Tibial nerve (tissue), 4 donors: ENCODE results near the gene IGF1R. TPM values are rescaled to one million over a fixed set of nuclear protein-coding genes. Genes with fewer than 3 reads are reported as not detected.

ENCODE experiments used
- DNase-seq, 2 donors: peaks; one replicate each; pipeline ENCODE4 v3.0.0-alpha.2; 2019; ENCODE audit warnings: low spot score in 2 of 2
- H3K27ac ChIP-seq, 4 donors: fragments of 200-600 bp; sonication (generic) in 3 of 4; one replicate each; pipeline ENCODE4 v1.5.1; 2017 to 2019; ENCODE audit warnings: mild to moderate bottlenecking in 1 of 4
- H3K27me3 ChIP-seq, 2 donors: fragments of 200-600 bp; sonication (generic) in 1 of 2; one replicate each; pipeline versions ENCODE4 v1.5.1 to v1.6.0; 2017 to 2019
- H3K36me3 ChIP-seq, 3 donors: fragments of 200-600 bp; sonication (generic); one replicate each; pipeline ENCODE4 v1.5.1; 2018 to 2019
- H3K4me1 ChIP-seq, 4 donors: fragments of 200-600 bp; sonication (generic) in 3 of 4; one replicate each; pipeline ENCODE4 v1.5.1; 2017 to 2019
- H3K4me3 ChIP-seq, 4 donors: fragments of 200-600 bp; sonication (generic) in 3 of 4; one replicate each; pipeline ENCODE4 v1.5.1; 2017 to 2019; ENCODE audit warnings: mild to moderate bottlenecking in 1 of 4, moderate library complexity in 1 of 4
- H3K9me3 ChIP-seq, 4 donors: fragments of 200-600 bp; sonication (generic) in 3 of 4; one replicate each; pipeline ENCODE4 v1.5.1; 2017 to 2019
- EP300 ChIP-seq, 2 donors: sonication (generic); formaldehyde crosslinking; IDR thresholded peaks; one replicate each; pipeline ENCODE4 v1.6.1; 2017; ENCODE audit warnings: antibody characterized with exemption in 2 of 2, mild to moderate bottlenecking in 1 of 2
- POLR2A ChIP-seq, 2 donors: fragments of 450-650 bp; IDR thresholded peaks; one replicate each; pipeline ENCODE4 v1.6.1; 2017; ENCODE audit warnings: antibody characterized with exemption in 2 of 2, mild to moderate bottlenecking in 2 of 2, moderate library complexity in 2 of 2
- WGBS, 2 donors: methylation state at CpG; one replicate each; pipeline ENCODE4 v1.1.5; 2018; 5-methylcytosine and 5-hydroxymethylcytosine counted together
- total RNA-seq, 4 donors: library from RNA; depleted of rRNA; stranded (reverse); fragments of >200 nt; gene quantifications; one replicate each; pipeline ENCODE4 v1.1.0, GENCODE V29; 2016
- TF ChIP-seq, protein P1 (sequence below), 5 experiments: fragments of 200-600 bp in 3 of 5; fragments of 450-650 bp in 2 of 5; sonication (generic) in 3 of 5; IDR thresholded peaks; one replicate each; pipeline ENCODE4 v1.5.1; 2016 to 2019; ENCODE audit warnings: antibody characterized with exemption in 5 of 5, mild to moderate bottlenecking in 3 of 5, moderate library complexity in 2 of 5

IGF1R gene
- total RNA-seq, 4 donors from 2014 or later = 82.5 to 164 (median 111) TPM

DNA sequence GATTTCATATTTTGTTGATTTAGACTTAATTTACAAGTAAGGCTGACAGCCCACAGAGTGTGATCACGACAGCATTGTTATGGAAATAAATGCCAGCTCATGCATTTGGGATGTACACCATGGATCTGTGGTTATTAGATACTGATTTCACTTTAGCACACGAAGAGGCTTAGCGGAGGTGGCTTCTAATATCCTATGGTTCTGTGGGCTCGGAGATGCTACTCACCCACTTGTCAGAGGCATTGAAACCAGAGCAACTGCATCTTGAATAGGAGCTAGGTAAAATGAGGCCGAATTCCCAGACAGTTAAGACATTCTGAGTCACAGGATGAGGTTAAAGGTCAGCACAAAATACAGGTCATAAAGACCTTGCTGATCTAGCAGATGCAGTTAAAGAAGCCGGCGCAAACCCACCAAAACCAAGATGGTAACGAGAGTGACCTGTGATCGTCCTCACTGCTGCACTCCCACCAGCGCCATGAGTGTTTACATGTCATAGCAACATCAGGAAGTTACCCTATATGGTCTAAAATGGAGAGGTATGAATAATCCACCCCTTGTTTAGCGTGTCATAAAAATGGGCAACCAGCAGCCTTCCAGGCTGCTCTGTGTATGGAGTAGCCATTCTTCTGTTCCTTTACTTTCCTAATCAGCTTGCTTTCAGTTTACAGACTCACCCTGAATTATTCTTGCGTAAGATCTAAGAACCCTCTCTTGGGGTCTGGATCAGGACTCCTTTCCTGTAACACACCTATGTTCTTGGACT is 241.8 kb downstream of the IGF1R start:
- no peak for TF ChIP-seq POLR2A (IDR thresholded peaks at IDR 0.05)
- TF ChIP-seq, protein P1, sequence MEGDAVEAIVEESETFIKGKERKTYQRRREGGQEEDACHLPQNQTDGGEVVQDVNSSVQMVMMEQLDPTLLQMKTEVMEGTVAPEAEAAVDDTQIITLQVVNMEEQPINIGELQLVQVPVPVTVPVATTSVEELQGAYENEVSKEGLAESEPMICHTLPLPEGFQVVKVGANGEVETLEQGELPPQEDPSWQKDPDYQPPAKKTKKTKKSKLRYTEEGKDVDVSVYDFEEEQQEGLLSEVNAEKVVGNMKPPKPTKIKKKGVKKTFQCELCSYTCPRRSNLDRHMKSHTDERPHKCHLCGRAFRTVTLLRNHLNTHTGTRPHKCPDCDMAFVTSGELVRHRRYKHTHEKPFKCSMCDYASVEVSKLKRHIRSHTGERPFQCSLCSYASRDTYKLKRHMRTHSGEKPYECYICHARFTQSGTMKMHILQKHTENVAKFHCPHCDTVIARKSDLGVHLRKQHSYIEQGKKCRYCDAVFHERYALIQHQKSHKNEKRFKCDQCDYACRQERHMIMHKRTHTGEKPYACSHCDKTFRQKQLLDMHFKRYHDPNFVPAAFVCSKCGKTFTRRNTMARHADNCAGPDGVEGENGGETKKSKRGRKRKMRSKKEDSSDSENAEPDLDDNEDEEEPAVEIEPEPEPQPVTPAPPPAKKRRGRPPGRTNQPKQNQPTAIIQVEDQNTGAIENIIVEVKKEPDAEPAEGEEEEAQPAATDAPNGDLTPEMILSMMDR (IDR thresholded peaks at IDR 0.05) = no peak
- no peak for TF ChIP-seq EP300 (IDR thresholded peaks at IDR 0.05)
- 84 to 85% methylated on average over 12 of the region's 12 CpGs for WGBS, 2 donors

DNA sequence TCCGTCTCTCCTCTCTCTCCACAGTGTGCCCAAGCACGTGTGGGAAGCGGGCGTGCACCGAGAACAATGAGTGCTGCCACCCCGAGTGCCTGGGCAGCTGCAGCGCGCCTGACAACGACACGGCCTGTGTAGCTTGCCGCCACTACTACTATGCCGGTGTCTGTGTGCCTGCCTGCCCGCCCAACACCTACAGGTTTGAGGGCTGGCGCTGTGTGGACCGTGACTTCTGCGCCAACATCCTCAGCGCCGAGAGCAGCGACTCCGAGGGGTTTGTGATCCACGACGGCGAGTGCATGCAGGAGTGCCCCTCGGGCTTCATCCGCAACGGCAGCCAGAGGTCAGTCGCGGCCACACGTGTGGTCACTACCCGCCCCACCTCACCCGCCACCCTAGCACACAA is 243.0 kb downstream of the IGF1R start:
- DNase-seq = no peak
- WGBS, 2 donors = 92 to 95% methylated on average over 31 of the region's 31 CpGs
- Histone ChIP-seq H3K9me3 (no peaks in the 10 kb centered on the region), H3K27ac (no peak overlapping the region), H3K27me3 (no peaks in the 10 kb centered on the region), H3K4me1 (peaks cover 0 to 18% (median 3%) of the 10 kb centered on the region in 4 donors), H3K36me3 (peaks cover 0 to 20% (median 0%) of the 10 kb centered on the region in 3 donors), H3K4me3 (no peak overlapping the region)
- no peak for TF ChIP-seq POLR2A (IDR thresholded peaks at IDR 0.05)

More for the DNA sequence above, 241.8 kb downstream of the IGF1R start:
- Histone ChIP-seq H3K27ac (no peak overlapping the region), H3K27me3 (no peaks in the 10 kb centered on the region), H3K36me3 (peaks cover 0 to 15% (median 0%) of the 10 kb centered on the region in 3 donors), H3K4me1 (peaks cover 0 to 14% (median 2%) of the 10 kb centered on the region in 4 donors), H3K9me3 (no peaks in the 10 kb centered on the region), H3K4me3 (no peak overlapping the region)
- no peak for DNase-seq

DNA sequence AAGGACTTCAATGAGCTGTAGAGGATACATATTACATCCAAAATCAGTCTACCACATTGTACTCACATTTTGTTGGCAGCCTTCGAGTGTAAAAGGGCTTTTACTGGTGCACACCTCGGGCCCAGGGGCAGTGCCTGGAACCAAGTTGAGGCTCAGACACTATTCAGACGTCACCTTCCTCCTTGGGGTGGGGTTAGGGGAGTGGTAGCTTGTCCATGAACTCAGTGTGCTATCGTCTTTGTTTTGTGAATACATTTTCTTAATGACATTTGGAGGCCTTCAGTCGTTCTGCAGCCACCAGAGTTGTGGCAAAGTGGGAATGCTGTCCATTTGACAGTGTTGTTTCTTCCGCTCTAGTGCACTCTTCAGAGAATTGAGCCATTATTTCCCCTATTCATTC is 245.1 kb downstream of the IGF1R start:
- no peaks in the 10 kb centered on the region for H3K27me3 ChIP-seq
- H3K4me3 ChIP-seq = no peak overlapping the region
- 77 to 85% methylated on average over 6 of the region's 6 CpGs for WGBS, 2 donors
- no peak for TF ChIP-seq POLR2A (IDR thresholded peaks at IDR 0.05)
- TF ChIP-seq, protein P1 (IDR thresholded peaks at IDR 0.05) = no peak
- no peak for TF ChIP-seq EP300 (IDR thresholded peaks at IDR 0.05)
- no peak for DNase-seq
- H3K9me3 ChIP-seq = no peaks in the 10 kb centered on the region
- no peak overlapping the region for H3K27ac ChIP-seq
- H3K36me3 ChIP-seq = peaks cover 0 to 23% (median 0%) of the 10 kb centered on the region in 3 donors
- peaks cover 0 to 26% (median 7%) of the 10 kb centered on the region in 4 donors for H3K4me1 ChIP-seq

DNA sequence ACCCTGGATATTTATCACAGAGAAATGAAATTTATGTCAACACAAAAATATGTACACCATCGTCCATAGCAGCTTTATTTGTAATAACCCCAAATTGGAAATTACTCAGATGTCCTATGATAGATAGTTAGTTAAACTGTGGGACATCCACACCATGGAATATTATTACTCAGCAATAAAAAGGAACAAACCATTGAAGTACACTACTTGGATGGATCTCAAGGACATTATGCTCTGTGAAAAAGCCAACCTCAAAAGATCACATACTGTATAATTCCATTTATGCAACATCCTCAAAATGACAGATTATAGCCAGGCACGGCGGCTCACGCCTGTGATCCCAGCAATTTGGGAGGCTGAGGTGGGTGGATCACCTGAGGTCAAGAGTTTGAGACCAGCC is 246.0 kb downstream of the IGF1R start:
- Histone ChIP-seq H3K4me3 (no peak overlapping the region), H3K4me1 (peaks cover 0 to 25% (median 7%) of the 10 kb centered on the region in 4 donors), H3K27ac (no peak overlapping the region), H3K36me3 (peaks cover 0 to 26% (median 0%) of the 10 kb centered on the region in 3 donors), H3K27me3 (no peaks in the 10 kb centered on the region), H3K9me3 (no peaks in the 10 kb centered on the region)
- TF ChIP-seq POLR2A (IDR thresholded peaks at IDR 0.05) = no peak
- TF ChIP-seq EP300 (IDR thresholded peaks at IDR 0.05) = no peak
- TF ChIP-seq, protein P1 (IDR thresholded peaks at IDR 0.05) = no peak
- no peak for DNase-seq
- WGBS, 2 donors = 88 to 91% methylated on average over 4 of the region's 4 CpGs

DNA sequence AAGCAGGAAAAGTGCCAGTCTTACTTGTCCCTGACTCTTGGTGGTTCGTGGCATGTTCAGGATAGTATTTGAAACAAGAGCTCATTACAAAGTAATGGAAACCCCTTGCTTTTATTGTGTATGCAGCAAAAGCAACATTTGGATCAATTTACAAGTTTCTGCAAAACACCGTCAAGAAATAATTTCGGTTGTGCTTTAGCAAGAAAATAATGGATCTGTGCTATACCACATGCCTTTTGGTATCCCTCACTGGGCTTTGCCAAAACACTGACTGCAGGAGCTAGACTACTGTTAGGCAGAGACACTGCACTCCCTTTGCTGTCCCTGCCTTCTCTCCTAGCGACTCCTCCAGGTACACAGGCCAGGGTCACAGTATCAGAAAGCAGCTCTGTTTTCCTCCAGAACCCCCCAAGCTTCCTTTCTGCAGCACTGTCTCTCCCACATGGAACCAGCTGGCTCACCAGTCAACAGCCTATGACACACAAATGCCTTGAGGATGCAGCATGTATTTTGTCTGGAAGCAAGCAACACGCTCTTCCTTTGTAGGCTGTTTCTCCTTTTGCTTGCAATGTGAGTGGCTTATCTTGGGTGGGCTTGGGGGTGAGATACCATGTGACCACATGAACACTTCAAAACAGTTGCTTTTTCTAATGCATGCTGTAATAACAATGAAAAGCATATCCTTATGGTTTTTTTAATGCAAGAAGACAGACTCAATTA is 247.8 kb downstream of the IGF1R start:
- peaks cover 0 to 32% (median 0%) of the 10 kb centered on the region in 3 donors for H3K36me3 ChIP-seq
- H3K4me3 ChIP-seq = no peak overlapping the region
- peaks cover 0 to 40% (median 9%) of the 10 kb centered on the region in 4 donors for H3K4me1 ChIP-seq
- no peak for DNase-seq
- no peaks in the 10 kb centered on the region for H3K27me3 ChIP-seq
- no peak for TF ChIP-seq POLR2A (IDR thresholded peaks at IDR 0.05)
- no peak for TF ChIP-seq EP300 (IDR thresholded peaks at IDR 0.05)
- TF ChIP-seq, protein P1 (IDR thresholded peaks at IDR 0.05) = no peak
- 82 to 84% methylated on average over 5 of the region's 5 CpGs for WGBS, 2 donors
- peak overlapping the region in 2 of 4 donors; percentile 53 to 69 for H3K27ac ChIP-seq
- H3K9me3 ChIP-seq = no peaks in the 10 kb centered on the region
